IPS-NIHi7 (cell line): ENCODE results near the gene ZNF678.
"Not testable (repeated sequence)": the region's sequence is repeated elsewhere in the genome, so short reads cannot be mapped to it uniquely, and the experiment has no call there.

Experiments
- DNase-seq: peaks from one replicate; pipeline ENCODE4 v3.0.0; 2012; ENCODE audit warnings: mixed read lengths; ENCODE audit errors: extremely low spot score

Gene ZNF678

DNA sequence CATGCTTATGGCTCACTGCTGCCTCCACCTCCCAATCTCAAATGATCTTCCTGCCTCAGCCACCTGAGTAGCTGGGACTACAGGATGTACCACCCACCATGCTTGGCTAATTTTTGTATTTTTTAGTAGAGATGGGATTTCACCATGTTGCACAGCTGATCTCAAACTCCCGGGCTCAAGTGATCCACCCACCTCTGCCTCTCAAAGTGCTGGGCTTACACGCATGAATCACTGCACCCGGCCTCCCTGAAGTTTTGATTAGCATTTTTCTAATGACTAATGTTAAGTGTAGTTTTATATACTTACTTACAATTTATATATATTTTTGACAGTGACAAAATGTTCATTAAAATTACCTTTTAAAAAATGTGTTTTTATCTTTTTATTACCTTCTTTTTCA lies 41.1 kb downstream of the ZNF678 start:
- no peak for DNase-seq

DNA sequence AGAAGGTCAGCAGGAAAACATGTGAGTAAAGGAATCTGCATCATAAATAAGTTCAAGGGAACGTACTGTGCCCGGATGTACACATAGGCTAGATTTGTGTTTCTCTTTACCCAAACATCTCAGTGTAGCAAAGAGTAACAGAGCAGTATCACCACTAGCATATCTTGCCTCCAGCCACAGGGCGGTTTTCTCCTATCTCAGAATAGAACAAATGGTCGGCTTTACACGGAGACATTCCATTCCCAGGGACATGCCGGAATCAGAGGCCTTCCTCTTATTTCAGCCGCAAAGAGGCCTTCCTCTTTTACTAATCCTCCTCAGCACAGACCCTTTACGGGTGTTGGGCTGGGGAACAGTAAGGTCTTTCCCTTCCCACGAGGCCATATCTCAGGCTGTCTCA lies 42.9 kb downstream of the ZNF678 start:
- not testable (repeated sequence) for DNase-seq

DNA sequence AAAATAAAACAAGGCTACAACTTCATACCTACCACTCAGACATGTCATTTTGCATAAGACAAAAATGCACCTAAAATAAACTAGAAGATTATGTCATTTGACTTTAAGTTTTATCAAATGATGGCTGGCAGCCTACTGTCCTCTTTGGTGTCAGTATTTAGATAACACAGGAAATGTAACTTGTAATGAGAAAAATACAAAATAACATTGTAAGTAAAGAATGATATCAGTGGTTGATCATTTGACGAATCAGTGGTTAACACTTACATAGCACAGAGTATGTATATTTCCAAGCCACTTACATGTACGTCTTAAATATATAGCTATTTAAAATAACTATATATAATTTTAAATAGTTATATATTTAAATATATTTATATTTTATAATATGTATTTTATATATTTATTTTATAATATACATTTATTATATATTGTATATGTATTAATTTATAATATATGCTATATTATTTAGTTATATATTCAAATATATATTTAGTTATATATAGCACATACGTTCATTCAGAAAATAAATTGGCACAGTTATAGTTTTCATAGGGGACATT lies 44.1 kb downstream of the ZNF678 start:
- DNase-seq, result no peak

DNA sequence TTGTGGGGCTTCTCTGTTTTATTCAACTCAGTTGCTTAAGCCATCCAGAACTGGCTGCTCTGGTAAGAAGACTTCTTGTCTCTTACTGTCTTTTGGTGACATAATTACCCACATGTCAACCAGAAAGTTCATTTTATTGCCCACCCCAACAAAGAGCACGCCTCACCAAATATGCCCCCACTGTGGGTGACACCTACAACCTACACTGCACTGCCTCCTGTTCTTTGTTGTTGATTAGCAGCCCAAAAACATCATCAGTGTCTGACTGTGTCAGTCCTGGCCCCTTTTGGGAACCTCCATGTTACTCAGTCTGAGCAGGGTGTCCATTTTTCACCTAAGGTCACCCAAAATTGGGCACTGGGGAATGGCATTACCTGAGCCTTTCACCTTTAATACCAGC lies 49.3 kb downstream of the ZNF678 start:
- DNase-seq, result no peak

DNA sequence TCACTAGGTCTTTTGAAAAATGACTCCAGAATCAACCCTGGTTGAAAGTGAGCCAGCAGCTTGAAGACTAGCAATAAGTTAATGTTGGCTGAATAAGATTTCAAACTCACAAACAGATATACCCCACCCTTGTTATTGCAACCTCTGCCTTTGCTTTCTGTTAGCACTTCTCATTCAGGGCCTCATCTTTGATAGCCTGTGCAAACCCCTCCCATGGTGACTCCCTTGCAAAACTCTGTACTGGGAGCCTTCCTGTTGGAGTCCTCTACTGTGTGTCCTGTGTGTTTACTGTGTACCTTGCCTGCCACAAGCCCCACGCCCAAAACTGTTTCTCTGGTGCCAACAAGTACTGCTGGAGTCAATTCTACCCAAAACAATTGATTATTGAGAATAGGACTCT lies 50.2 kb downstream of the ZNF678 start:
- no peak for DNase-seq

DNA sequence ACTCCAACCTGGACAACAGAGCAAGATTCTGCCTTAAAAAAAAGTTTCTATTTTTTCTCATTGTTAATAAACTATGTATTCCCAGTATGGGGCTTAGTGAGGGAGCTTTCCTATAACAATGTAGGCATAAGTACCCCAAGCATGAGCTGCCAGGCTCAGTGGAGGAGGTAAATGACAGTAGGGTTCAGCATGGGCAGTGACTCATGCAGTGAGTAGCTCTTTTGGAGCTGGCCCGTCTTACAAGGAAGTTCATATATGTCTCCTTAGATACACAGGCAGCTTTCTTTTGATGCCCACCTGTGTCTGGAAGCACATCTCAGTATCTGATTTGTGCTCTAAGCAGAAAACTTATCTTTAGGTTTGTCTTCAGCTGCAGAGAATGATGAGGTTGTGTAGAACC lies 57.9 kb downstream of the ZNF678 start:
- no peak for DNase-seq

DNA sequence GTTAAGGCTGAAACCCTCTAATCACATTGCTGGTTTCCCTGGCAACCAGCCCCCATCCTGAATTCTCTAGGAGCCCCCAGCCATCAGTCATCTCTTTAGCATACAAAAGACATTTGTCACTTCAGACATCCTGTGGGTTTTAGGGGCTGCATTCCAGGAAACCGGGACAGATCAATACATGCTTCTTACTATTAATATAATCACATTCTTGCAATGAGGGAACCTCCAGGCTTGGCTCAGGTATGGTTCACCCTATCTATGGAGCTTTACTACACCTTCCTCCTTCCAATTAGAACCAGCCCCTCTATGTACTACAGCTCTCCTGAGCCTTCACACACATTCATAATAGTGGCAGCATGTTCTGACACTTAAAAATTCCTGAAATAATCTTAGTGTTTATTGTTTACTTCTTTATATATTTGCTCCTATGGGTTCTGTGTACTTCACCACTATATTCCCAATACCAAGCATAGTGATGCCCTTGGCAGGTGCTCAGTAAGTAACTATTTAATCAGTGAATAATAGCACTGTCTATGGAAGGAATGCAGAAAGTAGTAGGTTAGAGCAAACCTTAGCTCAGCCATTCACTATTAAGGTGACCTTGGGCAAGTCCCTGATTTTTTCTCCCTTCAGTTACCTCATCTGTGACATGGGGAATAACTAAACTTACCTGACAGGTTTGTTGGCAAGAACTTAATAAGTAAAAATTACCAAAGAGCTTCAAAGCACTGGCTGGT lies 59.6 kb downstream of the ZNF678 start:
- no peak for DNase-seq

DNA sequence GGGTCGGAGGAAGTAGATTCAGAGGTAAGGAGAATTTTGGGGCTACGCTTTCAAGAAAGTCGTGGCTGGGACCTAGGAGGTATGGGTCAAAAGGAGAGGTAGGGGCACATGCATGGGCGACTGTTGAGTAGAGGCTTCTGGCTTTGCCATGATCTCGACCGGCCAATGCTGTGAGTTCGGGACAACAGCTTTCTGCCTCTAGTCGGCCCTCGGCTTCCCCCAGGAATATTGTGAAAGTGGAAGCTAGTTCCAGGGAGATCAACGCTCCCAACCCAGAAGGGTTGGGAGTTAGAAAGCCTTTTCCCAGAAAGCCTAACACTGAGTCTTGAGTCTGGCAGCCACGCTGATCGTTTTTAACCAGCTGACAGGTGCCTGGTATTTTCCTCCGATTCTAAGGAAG lies 69.0 kb downstream of the ZNF678 start:
- DNase-seq, result no peak

DNA sequence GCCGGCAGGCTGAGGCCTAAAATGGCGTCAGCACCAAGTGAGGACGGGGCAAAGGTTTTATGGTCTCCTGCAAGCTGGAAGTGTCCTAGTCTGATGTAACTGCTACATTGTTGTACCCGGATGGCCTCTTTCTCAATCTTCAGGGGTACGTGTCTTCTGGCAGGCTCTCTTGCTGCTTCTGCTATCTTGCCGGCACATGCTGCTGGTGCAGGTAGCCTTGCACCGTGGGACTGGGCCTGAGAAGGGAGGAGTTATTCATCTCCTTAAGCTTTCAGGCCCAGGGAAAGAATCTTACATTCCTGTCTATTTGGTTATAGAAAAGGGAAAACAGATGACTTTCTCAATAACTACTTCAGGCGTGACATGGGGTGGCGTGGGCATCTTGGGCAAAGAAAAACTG lies 72.2 kb downstream of the ZNF678 start:
- DNase-seq, result no peak

DNA sequence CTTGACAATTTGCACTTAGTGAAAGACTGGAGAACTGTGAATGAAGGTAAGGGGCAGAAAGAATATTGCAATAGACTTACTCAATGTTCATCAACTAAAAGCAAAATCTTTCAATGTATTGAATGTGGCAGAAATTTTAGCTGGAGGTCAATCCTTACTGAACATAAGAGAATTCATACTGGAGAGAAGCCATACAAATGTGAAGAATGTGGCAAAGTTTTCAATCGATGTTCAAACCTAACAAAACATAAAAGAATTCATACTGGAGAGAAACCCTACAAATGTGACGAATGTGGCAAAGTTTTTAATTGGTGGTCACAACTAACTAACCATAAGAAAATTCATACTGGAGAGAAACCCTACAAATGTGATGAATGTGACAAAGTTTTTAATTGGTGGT lies 91.1 kb downstream of the ZNF678 start:
- DNase-seq, result no peak

DNA sequence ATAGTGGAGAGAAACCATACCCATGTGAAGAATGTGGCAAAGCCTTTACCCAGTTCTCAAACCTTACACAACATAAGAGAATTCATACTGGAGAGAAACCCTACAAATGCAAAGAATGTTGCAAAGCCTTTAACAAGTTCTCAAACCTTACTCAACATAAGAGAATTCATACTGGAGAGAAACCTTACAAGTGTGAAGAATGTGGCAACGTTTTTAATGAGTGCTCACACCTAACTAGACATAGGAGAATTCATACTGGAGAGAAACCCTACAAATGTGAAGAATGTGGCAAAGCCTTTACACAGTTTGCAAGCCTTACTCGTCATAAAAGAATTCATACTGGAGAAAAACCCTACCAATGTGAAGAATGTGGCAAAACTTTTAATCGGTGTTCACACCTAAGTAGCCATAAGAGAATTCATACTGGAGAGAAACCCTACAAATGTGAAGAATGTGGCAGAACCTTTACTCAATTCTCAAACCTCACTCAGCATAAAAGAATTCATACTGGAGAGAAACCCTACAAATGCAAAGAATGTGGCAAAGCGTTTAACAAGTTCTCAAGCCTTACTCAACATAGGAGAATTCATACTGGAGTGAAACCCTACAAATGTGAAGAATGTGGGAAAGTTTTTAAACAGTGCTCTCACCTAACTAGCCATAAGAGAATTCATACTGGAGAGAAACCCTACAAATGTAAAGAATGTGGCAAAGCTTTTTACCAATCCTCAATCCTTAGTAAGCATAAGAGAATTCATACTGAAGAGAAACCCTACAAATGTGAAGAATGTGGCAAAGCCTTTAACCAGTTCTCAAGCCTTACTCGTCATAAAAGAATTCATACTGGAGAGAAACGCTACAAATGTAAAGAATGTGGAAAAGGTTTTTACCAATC lies 91.7 kb downstream of the ZNF678 start:
- no peak for DNase-seq

DNA sequence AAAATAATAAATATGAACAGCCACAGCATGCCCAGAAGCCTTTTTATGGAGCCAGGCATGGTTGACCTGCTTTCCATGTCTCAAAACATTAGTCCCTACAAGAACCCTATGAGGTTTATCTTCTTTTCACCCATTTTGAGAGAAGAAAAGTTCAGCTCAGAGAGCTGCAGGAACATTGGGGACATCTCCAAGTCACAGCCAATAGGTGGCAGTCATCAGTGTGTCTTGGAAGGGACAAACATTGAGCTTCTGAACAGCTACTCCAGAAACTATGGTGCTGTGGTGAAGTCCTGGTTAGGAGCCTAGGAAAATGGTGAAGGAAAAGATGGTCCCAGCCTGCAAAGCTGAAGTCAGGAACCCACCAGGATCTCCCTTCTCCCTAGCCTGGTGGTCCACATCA lies 98.1 kb downstream of the ZNF678 start:
- no peak for DNase-seq

DNA sequence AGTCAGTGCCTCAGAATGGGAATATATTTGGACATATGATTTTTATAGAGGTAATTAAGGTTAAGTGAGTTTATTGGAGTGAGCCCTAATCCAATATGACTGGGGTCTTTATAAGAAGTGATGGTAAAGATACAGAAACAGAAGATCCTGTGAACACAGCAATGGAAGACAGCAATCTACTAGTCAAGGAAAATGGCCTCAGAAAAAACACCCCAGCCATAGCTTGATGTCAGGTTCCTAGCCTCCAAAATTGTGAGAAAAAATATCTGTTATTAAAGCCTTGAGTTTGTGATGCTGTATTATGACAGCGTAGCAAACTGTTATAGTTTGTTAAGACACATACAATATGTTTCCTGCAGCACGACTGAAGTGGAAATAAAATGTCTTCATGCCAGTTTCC lies 99.6 kb downstream of the ZNF678 start:
- no peak for DNase-seq

DNA sequence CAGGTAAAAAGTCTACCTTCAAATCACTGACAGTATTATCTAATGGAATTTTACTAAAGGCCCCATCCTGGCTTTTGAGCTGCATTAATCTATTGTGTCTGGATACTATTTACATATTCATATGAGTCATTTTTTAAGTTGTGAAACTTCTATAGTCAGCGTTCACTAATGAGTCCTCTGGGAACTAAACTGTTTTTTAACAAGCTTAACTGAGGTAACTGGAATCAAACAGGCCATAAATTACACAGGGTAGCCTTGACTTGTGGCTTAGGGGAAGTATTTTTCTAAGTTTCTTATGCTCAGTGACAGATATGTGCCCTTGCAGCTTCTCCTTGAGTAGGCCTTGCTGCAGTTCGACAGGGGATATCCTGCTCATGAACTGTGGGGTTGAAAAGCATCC lies 102.9 kb downstream of the ZNF678 start:
- DNase-seq, result no peak

DNA sequence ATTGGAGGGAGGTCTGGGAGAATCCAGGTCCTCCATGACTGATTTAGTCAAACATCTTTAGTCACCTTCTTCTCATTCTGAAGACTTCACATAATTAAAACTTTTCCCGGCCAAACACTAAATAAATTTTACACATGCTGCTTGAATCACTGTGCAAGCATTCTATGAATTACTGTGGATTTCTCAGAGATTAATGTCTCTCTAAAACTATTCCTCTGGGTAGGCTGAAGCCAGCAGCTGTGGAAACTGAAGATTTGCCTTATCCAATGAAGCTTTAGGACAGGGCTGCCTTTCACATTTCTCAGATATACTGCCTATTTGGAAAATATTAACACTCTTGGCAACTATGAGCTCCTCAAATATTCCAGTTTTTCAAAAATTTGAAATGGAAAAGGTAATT lies 110.1 kb downstream of the ZNF678 start:
- no peak for DNase-seq

DNA sequence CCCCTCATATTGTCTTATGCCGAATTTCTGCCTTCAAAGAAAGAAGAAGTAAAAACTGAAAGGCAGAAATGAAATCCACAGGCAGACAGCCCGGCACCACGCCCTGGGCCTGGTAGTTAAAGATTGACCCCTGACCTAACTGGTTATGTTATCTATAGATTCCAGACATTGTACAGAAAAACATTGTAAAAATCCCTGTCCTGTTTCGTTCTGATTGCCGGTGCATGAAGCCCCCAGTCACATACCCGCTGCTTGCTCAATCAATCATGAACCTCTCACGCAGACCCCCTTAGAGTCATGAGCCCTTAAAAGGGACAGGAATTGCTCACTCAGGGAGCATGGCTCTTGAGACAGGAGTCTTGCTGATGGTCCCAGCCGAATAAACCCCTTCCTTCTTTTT lies 122.5 kb downstream of the ZNF678 start:
- DNase-seq, result no peak

DNA sequence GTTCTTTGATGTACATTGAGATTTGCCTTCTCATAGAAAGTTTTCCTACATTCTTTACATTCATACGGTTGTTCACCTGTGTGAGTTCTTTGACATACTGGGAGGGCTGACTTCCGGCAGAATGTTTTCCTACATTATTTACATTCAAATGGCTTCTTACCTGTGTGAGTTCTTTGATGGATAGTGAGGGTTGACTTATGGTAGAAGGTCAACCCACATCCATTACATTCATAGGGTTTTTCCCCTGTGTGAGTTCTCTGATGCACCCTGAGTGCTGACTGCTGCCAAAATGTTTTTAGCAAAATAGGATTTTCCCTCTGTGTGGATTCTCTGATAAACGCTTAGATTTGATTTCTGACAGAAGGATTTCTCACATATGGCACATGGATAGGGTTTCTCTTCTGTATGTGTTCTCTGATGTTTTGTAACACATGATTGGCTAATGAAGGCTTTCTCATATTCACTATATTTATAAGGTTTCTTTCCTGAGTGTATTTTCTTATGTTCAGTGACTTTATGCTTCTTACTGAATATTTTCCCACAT lies 134.0 kb downstream of the ZNF678 start:
- DNase-seq, result no peak

DNA sequence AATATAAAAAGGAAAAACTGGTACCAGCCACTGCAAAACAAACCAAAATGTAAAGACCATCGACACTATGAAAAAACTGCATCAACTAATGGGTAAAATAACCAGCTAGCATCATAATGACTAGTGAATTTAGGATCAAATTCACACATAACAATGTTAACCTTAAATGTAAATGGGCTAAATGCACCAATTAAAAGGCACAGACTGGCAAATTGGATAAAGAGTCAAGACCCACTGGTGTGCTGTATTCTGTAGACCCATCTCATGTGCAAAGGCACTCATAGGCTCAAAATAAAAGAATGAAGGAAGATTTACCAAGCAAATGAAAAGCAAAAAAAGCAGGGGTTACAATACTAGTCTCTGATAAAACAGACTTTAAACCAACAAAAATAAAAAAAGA lies 138.3 kb downstream of the ZNF678 start:
- not testable (repeated sequence) for DNase-seq

DNA sequence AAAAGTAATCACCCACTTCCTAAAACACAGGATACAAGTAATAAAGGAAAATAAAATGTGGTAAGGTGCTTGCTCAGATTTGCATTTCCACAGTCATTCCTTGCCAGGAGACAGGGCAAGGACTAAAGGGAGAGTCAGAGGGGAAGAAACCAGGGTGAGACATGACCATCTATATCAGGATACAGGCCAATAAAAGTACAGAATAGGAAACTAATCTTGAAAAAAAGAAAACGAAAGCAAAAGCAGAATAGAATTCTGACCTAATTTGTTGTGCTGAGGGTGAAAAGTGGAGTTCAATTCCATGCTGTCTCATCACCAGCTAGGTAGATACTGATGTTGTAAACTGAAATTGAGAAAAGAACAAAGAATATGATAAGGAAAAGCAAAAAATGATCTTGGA lies 144.5 kb downstream of the ZNF678 start:
- no peak for DNase-seq

DNA sequence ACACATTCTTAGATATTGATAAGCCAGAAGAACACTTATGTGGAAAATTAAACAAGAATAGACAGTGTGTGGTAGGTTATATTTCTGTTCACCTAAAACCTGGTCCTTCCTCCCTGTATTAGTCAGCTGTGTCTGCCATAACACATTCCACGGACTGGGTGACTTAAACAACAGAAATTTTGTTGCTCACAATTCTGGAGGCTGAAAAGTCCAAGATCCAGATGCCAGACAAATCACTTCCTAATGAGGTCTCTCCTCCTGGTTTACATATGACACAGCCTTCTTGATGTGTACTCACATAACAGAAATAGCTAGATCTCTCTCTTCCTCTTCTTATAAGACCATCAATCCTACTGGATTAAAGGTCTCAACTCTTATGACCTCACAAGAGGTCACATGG lies 146.1 kb downstream of the ZNF678 start:
- DNase-seq, result no peak

DNA sequence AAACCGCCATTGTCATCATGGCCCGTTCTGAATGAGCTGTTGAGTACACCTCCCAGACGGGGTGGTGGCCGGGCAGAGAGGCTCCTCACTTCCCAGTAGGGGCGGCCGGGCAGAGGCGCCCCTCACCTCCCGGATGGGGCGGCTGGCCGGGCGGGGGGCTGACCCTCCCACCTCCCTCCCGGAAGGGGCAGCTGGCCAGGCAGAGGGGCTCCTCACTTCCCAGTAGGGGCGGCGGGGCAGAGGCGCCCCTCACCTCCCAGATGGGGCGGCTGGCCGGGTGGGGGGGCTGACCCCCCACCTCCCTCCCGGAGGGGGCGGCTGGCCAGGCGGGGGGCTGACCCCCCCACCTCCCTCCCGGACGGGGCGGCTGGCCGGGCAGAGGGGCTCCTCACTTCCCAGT lies 147.1 kb downstream of the ZNF678 start:
- DNase-seq, result not testable (repeated sequence)

DNA sequence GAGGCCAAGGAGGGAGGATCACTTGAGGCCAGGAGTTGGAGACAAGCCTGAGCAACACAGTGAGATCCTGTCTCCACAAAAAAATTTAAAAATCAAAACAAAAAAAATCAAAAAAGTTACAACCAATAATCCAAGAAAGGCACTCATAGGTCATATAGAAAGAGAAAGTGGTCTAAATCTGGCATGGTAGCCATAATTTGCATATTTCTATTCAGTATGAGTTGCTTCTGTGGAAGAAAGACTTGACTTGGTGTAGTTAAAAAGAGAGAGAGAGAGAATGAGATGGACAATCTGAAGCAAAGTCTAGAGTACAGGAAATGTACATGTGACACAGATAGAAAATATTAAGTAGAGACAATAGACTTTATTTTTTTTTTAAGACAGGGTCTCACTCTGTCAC lies 149.3 kb downstream of the ZNF678 start:
- DNase-seq, result no peak

DNA sequence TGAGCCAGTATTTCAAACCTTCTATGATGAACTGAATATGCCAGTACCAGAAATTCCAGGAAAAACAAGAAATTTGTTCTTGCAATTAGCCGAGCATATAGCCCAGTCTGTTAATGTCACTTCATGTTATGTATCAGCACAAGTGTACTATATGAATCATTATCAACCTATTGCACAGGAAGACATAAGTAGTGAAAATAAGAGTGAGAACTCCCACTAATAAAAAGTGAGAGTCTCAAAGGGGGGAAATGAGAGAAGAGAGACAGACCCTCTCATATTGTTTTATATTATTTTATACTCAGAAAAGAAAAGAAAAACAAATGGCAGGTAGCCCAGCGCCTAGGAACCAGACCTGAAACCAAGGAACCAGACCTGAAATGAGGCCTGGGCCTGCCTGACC lies 155.6 kb downstream of the ZNF678 start:
- no peak for DNase-seq
